OCI-LY3 (cell line): ENCODE data around the gene ITGB1.

Experiments
- H2AFZ ChIP-seq: fragments of 200-600, 300-600 bp; shearing (Covaris generic); 2 replicates; pipeline ENCODE4 v1.6.0; 2014; ENCODE audit warnings: antibody characterized with exemption, low read depth, low read length
- H3K27ac ChIP-seq: fragments of 200-600, 300-600 bp; sonication (generic); 2 replicates; pipeline ENCODE4 v1.5.1; 2014; ENCODE audit warnings: mild to moderate bottlenecking, low read length, moderate library complexity, mixed read lengths
- H3K27me3 ChIP-seq: fragments of 200-600, 300-600 bp; sonication (generic); 2 replicates; pipeline ENCODE4 v1.6.1; 2014; ENCODE audit warnings: low read depth, low read length, mixed read lengths
- H3K36me3 ChIP-seq: fragments of 200-600, 300-600 bp; sonication (generic); replicated peaks from 2 replicates; pipeline ENCODE3; 2014; ENCODE audit warnings: low read depth, low read length, mixed read lengths
- H3K4me1 ChIP-seq: fragments of 300-600, 200-600 bp; sonication (generic); 2 replicates; pipeline ENCODE4 v1.6.1; 2014; ENCODE audit warnings: low read length, mixed read lengths
- H3K4me2 ChIP-seq: fragments of 200-600, 300-600 bp; sonication (generic); 2 replicates; pipeline ENCODE4 v1.6.1; 2014; ENCODE audit warnings: low read length, mixed read lengths
- H3K4me3 ChIP-seq: fragments of 300-600, 200-600 bp; sonication (generic); 2 replicates; pipeline ENCODE4 v1.5.1; 2014; ENCODE audit warnings: antibody characterized with exemption, mild to moderate bottlenecking, low read length, moderate library complexity
- H3K79me2 ChIP-seq: fragments of 300-600, 200-600 bp; shearing (Covaris generic); 2 replicates; pipeline ENCODE4 v1.6.1; 2014; ENCODE audit warnings: mild to moderate bottlenecking, low read length, mixed read lengths
- H3K9ac ChIP-seq: fragments of 300-600, 200-600 bp; shearing (Covaris generic); 2 replicates; pipeline ENCODE4 v1.6.0; 2014; ENCODE audit warnings: mild to moderate bottlenecking, low read length, moderate library complexity
- H3K9me3 ChIP-seq: fragments of 200-600, 300-600 bp; shearing (Covaris generic); 2 replicates; pipeline ENCODE4 v1.6.1; 2014; ENCODE audit warnings: low read length, mixed read lengths; ENCODE audit not compliant: insufficient read depth
- H4K20me1 ChIP-seq: fragments of 200-600, 300-600 bp; sonication (generic); 2 replicates; pipeline ENCODE4 v1.6.1; 2016; ENCODE audit warnings: low read length, mixed read lengths; ENCODE audit not compliant: insufficient read depth
- EZH2phosphoT487 ChIP-seq: fragments of 200-600 bp; shearing (Covaris generic); IDR thresholded peaks from 2 replicates; pipeline ENCODE4 v1.6.1; 2018; ENCODE audit warnings: antibody characterized with exemption, mixed run types, low read depth
- TF ChIP-seq, protein P1 (sequence below): fragments of 200-600, 300-600 bp; sonication (generic); IDR thresholded peaks from 2 replicates; pipeline ENCODE4 v1.5.1; 2014; ENCODE audit warnings: antibody characterized with exemption, low read length, low read depth

Gene ITGB1

DNA sequence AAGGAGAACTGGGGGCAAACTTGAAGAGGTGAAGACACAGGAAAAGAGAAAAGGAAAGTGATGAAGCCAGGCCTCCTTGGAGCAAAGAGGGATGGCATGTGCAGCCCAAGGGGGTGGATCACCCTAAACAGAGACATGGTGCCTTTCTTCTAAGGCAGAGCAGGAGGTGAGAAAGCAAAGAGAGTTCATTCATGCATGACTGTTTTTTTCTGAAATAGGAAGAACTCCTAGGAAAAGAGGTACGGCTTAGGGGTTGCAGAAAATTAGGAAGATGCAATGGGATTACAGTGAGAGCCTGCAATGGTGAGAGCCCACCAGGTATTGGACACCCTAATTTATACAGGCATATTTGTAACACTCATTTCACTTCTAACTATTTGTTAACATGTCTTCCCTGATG lies 15.9 kb downstream of the ITGB1 start:
- no peak overlapping the region for H3K9ac ChIP-seq
- H3K4me2 ChIP-seq: no peak overlapping the region
- no peaks in the 10 kb centered on the region; the same call in 1 of the 2 replicates for H3K79me2 ChIP-seq
- no peak overlapping the region for H3K27ac ChIP-seq
- H3K9me3 ChIP-seq: no peaks in the 10 kb centered on the region
- H4K20me1 ChIP-seq: no peaks in the 10 kb centered on the region
- H3K27me3 ChIP-seq: no peaks in the 10 kb centered on the region
- peaks cover 22% of the 10 kb centered on the region for H3K4me1 ChIP-seq
- TF ChIP-seq, protein P1, sequence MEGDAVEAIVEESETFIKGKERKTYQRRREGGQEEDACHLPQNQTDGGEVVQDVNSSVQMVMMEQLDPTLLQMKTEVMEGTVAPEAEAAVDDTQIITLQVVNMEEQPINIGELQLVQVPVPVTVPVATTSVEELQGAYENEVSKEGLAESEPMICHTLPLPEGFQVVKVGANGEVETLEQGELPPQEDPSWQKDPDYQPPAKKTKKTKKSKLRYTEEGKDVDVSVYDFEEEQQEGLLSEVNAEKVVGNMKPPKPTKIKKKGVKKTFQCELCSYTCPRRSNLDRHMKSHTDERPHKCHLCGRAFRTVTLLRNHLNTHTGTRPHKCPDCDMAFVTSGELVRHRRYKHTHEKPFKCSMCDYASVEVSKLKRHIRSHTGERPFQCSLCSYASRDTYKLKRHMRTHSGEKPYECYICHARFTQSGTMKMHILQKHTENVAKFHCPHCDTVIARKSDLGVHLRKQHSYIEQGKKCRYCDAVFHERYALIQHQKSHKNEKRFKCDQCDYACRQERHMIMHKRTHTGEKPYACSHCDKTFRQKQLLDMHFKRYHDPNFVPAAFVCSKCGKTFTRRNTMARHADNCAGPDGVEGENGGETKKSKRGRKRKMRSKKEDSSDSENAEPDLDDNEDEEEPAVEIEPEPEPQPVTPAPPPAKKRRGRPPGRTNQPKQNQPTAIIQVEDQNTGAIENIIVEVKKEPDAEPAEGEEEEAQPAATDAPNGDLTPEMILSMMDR: no peak
- no peak for TF ChIP-seq EZH2phosphoT487
- H3K4me3 ChIP-seq: no peak overlapping the region
- H2AFZ ChIP-seq: no peak overlapping the region
- H3K36me3 ChIP-seq: no peaks in the 10 kb centered on the region

DNA sequence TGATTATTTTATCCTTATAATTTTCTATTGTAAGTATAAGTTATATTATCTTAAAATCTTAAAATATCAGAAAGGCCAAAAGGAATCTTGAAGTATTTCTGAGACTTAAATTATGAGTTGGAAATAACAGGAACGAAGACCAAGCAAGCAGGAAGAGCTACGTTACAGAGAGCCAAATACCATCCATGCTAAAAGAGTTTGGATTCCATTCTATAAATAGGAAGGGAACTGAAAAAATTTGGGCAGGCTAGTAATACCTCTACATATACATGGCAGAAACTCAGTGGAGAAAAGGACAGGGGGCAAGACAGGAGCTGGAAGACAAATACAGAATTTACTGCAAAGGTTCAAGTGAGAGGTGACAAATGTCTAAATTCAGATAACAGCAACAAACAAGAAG lies 16.7 kb downstream of the ITGB1 start:
- no peak overlapping the region for H3K9ac ChIP-seq
- H3K9me3 ChIP-seq: no peaks in the 10 kb centered on the region
- H3K36me3 ChIP-seq: no peaks in the 10 kb centered on the region
- H3K27me3 ChIP-seq: no peaks in the 10 kb centered on the region
- H3K27ac ChIP-seq: no peak overlapping the region
- TF ChIP-seq, protein P1: no peak
- no peak for TF ChIP-seq EZH2phosphoT487
- H3K79me2 ChIP-seq: no peaks in the 10 kb centered on the region; the same call in 1 of the 2 replicates
- no peak overlapping the region for H3K4me2 ChIP-seq
- H2AFZ ChIP-seq: no peak overlapping the region
- peaks cover 22% of the 10 kb centered on the region for H3K4me1 ChIP-seq
- H4K20me1 ChIP-seq: no peaks in the 10 kb centered on the region
- H3K4me3 ChIP-seq: no peak overlapping the region

DNA sequence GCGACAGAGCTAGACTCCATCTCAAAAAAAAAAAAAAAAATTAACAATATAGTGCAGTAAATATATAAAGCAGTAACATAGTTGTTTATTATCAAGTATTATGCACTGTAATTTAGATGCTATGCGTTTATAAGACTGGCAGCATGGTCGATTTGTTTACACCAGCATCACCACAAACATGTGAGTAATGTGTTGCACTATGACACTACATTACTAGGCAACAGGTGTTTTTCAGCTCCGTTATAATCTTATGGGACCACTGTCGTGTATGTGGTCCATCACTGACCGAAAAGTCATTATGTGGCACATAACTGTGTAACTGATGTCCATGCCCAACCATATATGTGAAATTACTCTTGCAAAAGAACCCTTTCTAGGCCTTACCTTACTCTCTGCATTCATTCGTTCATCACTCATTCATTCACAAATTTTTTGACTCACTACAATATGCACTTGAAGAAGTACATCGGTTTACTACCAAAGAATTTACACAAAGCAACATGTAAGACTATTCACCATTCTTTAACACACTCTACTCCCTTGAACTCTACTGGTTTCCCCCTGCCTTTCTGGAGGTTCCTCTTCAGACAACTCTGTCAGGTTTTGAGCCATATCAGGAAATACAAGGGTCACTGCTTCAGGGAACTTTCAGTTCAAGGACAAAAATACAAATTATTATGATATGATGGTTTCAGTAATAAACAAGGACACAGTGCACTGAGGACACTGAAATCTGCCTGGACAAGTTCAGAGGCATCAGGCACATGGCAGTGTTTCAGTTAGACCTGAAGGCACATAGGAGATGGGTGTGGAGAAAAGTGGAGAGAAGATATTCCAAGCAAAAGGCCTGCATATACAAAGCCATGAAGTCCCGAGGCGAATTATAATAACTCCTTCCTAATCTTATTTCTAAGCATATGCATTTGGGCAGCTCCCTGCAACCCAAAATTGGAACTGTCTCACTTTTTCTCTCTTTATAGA lies 17.4 kb downstream of the ITGB1 start:
- TF ChIP-seq, protein P1: no peak
- no peak for TF ChIP-seq EZH2phosphoT487
- Histone ChIP-seq H3K4me3 (no peak overlapping the region), H3K4me2 (no peak overlapping the region), H3K79me2 (no peaks in the 10 kb centered on the region; the same call in 1 of the 2 replicates), H3K27ac (no peak overlapping the region), H3K4me1 (peaks cover 22% of the 10 kb centered on the region), H4K20me1 (no peaks in the 10 kb centered on the region), H3K9ac (no peak overlapping the region), H3K27me3 (no peaks in the 10 kb centered on the region), H2AFZ (no peak overlapping the region), H3K36me3 (no peaks in the 10 kb centered on the region), H3K9me3 (no peaks in the 10 kb centered on the region)

DNA sequence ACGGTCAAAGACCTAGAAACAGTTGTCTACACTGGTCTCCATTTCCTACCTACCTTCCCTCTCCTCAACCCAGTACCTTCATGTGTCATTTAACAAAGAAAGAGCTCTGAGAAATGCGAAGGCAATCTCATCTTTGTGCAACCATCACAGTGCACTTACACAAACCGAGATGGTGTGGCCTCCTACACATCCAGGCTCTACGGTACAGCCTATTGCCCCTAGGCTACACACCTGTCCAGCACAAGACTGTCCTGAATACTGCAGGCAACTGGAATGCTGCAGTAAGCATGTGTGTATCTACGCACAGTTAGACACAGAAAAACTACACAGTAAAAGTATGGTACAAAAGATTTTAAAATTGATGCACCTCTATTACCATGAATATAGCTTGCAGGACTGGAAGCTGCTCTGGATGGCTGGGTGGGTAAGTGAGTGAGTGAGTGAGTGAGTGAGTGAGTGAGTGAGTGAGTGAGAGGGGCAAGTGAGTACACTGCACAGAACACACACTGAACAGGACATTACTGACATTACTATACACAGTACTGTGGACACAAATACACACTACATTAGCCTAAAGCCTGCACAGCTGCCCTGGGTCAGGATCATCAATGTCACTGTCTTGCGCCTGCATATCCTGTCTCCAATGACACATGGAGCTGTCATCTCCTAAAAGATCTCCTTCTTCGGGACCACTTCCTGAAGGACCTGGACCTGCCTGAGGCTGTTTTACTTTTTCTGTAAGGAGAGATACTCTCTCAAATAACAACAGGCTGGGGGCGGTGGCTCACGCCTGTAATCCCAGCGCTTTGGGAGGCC lies 18.5 kb downstream of the ITGB1 start:
- Histone ChIP-seq H2AFZ (no peak overlapping the region), H3K9me3 (no peaks in the 10 kb centered on the region), H3K79me2 (no peaks in the 10 kb centered on the region; the same call in 1 of the 2 replicates), H3K9ac (no peak overlapping the region), H3K4me1 (peaks cover 22% of the 10 kb centered on the region), H3K4me3 (no peak overlapping the region), H3K27ac (no peak overlapping the region), H3K27me3 (no peaks in the 10 kb centered on the region), H4K20me1 (no peaks in the 10 kb centered on the region), H3K36me3 (no peaks in the 10 kb centered on the region), H3K4me2 (no peak overlapping the region)
- TF ChIP-seq, protein P1: no peak
- TF ChIP-seq EZH2phosphoT487: no peak
